DND-41 (cell line): Measurements from ENCODE around the gene ZNF181.

ENCODE experiments used
- EZH2 ChIP-seq: IDR thresholded peaks from 3 replicates; pipeline ENCODE4 v1.6.1; 2012; ENCODE audit warnings: borderline replicate concordance, low read depth, mild to moderate bottlenecking, moderate library complexity, low read length, inconsistent platforms; ENCODE audit not compliant: severe bottlenecking
- TF ChIP-seq, protein P1 (sequence below): IDR thresholded peaks from 2 replicates; pipeline ENCODE4 v1.5.1; 2012; ENCODE audit warnings: borderline replicate concordance, low read length, moderate library complexity, mild to moderate bottlenecking; ENCODE audit not compliant: poor library complexity, severe bottlenecking; ENCODE audit errors: extremely low read depth

- TF ChIP-seq, protein P1, sequence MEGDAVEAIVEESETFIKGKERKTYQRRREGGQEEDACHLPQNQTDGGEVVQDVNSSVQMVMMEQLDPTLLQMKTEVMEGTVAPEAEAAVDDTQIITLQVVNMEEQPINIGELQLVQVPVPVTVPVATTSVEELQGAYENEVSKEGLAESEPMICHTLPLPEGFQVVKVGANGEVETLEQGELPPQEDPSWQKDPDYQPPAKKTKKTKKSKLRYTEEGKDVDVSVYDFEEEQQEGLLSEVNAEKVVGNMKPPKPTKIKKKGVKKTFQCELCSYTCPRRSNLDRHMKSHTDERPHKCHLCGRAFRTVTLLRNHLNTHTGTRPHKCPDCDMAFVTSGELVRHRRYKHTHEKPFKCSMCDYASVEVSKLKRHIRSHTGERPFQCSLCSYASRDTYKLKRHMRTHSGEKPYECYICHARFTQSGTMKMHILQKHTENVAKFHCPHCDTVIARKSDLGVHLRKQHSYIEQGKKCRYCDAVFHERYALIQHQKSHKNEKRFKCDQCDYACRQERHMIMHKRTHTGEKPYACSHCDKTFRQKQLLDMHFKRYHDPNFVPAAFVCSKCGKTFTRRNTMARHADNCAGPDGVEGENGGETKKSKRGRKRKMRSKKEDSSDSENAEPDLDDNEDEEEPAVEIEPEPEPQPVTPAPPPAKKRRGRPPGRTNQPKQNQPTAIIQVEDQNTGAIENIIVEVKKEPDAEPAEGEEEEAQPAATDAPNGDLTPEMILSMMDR, result no peak
- no peak for TF ChIP-seq EZH2
Measured at GRCh38 chr19:34759218-34759917, 25.3 kb downstream of the ZNF181 start.
